HG02840 (cell line): ENCODE results near the gene MED26.

Source experiments
- ATAC-seq: cut with Tn5 transposase; IDR thresholded peaks from one replicate; pipeline ENCODE4 v1.9.1; 2021; ENCODE audit warnings: mild to moderate bottlenecking, moderate library complexity, moderate number of reproducible peaks; ENCODE audit not compliant: unreplicated experiment, low FRiP score

Gene MED26

GRCh38 chr19:16615808-16616207, 12.2 kb downstream of the MED26 start:
- no peak for ATAC-seq

GRCh38 chr19:16614941-16615340, 13.1 kb downstream of the MED26 start:
- no peak for ATAC-seq

GRCh38 chr19:16613841-16614240, 14.2 kb downstream of the MED26 start:
- ATAC-seq = no peak

- ATAC-seq = no peak
Measured at GRCh38 chr19:16612636-16613035, 15.4 kb downstream of the MED26 start.

- ATAC-seq = no peak
Measured at GRCh38 chr19:16611121-16611520, 16.9 kb downstream of the MED26 start.

GRCh38 chr19:16609511-16610200, 18.3 kb downstream of the MED26 start:
- ATAC-seq = no peak

GRCh38 chr19:16608290-16608739, 19.7 kb downstream of the MED26 start:
- ATAC-seq = no peak

- ATAC-seq = no peak
Measured at GRCh38 chr19:16607819-16608218, 20.2 kb downstream of the MED26 start.

GRCh38 chr19:16605553-16605994, 22.4 kb downstream of the MED26 start:
- ATAC-seq = no peak

GRCh38 chr19:16605115-16605514, 22.9 kb downstream of the MED26 start:
- ATAC-seq = no peak

GRCh38 chr19:16604615-16605014, 23.4 kb downstream of the MED26 start:
- ATAC-seq = no peak

GRCh38 chr19:16603090-16603489, 24.9 kb downstream of the MED26 start:
- no peak for ATAC-seq

GRCh38 chr19:16601378-16602052, 26.5 kb downstream of the MED26 start:
- no peak for ATAC-seq

GRCh38 chr19:16600824-16601223, 27.2 kb downstream of the MED26 start:
- no peak for ATAC-seq

- no peak for ATAC-seq
Measured at GRCh38 chr19:16599655-16600346, 28.2 kb downstream of the MED26 start.

GRCh38 chr19:16598848-16599247, 29.2 kb downstream of the MED26 start:
- no peak for ATAC-seq

- no peak for ATAC-seq
Measured at GRCh38 chr19:16596399-16596798, 31.6 kb downstream of the MED26 start.

- no peak for ATAC-seq
Measured at GRCh38 chr19:16595097-16595496, 32.9 kb downstream of the MED26 start.

GRCh38 chr19:16594681-16595091, 33.3 kb downstream of the MED26 start:
- ATAC-seq = no peak

- no peak for ATAC-seq
Measured at GRCh38 chr19:16594131-16594586, 33.8 kb downstream of the MED26 start.

GRCh38 chr19:16593181-16593580, 34.8 kb downstream of the MED26 start:
- ATAC-seq = no peak
